LNCaP clone FGC (cell line): ENCODE results near the gene DBI.

ENCODE experiments used
- DNase-seq: peaks from one replicate; pipeline ENCODE4 v3.0.0-alpha.2; 2011; ENCODE audit warnings: low read depth
- H3K4me3 ChIP-seq: 2 replicates; pipeline ENCODE4 v1.5.1; 2011; ENCODE audit warnings: mild to moderate bottlenecking, low read depth, low read length, control low read depth
- TF ChIP-seq, protein P1 (sequence below): IDR thresholded peaks from 2 replicates; pipeline ENCODE4 v1.5.1; 2012; ENCODE audit warnings: mild to moderate bottlenecking; ENCODE audit not compliant: control insufficient read depth, insufficient read depth; ENCODE audit errors: extremely low read depth

The DBI gene

GRCh38 chr2:119421741-119422140 is 55.0 kb downstream of the DBI start:
- no peak overlapping the region for H3K4me3 ChIP-seq
- TF ChIP-seq, protein P1, sequence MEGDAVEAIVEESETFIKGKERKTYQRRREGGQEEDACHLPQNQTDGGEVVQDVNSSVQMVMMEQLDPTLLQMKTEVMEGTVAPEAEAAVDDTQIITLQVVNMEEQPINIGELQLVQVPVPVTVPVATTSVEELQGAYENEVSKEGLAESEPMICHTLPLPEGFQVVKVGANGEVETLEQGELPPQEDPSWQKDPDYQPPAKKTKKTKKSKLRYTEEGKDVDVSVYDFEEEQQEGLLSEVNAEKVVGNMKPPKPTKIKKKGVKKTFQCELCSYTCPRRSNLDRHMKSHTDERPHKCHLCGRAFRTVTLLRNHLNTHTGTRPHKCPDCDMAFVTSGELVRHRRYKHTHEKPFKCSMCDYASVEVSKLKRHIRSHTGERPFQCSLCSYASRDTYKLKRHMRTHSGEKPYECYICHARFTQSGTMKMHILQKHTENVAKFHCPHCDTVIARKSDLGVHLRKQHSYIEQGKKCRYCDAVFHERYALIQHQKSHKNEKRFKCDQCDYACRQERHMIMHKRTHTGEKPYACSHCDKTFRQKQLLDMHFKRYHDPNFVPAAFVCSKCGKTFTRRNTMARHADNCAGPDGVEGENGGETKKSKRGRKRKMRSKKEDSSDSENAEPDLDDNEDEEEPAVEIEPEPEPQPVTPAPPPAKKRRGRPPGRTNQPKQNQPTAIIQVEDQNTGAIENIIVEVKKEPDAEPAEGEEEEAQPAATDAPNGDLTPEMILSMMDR = no peak
- no peak for DNase-seq
